GM21528 (cell line): ENCODE measurements around the gene TEAD1.

ENCODE experiments used
- ATAC-seq: cut with Tn5 transposase; IDR thresholded peaks from one replicate; pipeline ENCODE4 v1.9.1; 2021; ENCODE audit warnings: mild to moderate bottlenecking, moderate library complexity; ENCODE audit not compliant: unreplicated experiment, low FRiP score

The TEAD1 gene

GRCh38 chr11:12731841-12732336, 57.7 kb downstream of the TEAD1 start:
- no peak for ATAC-seq

DNA sequence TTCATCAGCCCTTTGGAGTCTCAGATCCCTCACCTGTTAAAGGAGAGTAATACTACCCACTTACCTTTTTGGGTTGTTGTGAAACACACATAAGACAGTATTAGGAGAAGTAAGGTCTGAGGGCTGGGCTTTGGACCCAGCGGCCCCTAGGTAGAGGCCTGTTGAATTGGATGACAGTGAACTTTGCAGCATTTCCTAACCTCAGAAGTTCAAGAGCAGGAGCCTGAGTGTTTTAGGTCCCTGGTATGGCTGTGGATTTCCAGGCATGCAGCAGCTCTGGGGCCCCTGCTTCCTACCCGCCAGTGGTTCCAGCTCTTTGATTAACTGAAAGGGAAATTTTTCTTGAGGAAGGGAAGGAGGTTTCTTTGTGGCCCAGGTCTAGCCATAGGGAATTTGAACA, 58.9 kb downstream of the TEAD1 start:
- no peak for ATAC-seq

GRCh38 chr11:12734625-12735024, 60.4 kb downstream of the TEAD1 start:
- ATAC-seq, result no peak

DNA sequence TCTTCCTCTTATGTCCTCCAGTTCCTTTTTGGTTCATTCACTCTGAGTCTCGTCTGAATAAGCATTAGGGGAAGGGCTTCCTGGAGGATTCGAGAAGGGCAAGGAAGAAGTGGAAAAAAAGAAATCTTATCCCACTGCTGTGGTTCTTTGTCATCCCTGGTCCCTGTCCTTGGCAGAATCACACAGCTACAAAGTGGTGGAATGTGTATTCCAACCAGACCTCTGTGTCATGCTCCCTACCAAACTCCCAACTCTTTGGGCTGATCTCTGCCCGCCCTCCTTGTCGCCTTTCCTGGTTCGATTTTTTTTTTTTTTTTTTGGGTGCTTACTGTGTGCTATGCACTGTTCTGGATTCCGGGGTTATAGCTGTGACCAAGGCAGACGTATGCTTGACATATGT, 61.0 kb downstream of the TEAD1 start:
- no peak for ATAC-seq

DNA sequence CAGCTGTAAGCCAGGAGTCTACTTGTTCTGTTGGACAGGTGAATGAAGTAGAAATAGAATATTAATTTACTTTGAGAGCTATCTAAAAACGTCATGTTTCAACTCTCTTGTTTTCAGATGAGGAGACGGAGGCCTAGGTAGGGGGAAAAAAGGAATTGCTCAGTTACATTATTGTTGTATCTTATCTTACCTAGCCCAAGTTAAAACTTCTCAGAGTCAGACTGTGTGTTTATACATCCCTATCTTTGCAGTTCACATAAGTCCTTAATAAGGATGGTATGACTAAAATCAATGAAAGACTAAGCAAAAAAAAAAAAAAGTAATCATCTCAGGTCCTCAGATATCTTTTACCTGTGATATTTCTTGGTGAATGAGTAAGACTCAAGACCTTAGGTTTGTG, 62.8 kb downstream of the TEAD1 start:
- ATAC-seq, result no peak

DNA sequence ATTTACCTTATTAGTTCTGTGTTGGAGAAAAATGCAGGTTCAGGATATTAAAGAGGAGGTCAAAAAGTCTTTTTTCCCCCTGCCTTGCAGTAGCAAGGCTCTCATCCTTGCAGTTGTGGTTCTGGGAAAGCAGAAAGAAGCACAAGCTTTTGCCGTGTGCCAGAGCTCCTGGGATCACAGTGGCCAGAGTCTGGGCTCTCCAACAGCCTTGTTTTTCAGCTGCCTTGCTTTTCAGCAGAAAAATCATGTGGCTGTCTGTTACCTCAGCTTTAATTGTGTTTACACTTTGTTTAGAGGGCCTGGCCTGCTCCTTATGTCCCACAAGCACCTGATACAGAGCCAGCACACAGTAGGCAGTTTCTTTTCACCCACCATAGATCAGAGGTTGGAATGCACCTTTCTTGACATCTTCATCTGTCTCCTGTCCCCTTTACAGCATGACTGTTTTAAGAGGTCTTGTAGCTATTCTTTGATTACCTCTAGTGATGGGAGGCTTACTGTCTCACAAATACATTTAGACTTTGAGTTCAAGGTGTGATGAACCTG, 67.5 kb downstream of the TEAD1 start:
- no peak for ATAC-seq

DNA sequence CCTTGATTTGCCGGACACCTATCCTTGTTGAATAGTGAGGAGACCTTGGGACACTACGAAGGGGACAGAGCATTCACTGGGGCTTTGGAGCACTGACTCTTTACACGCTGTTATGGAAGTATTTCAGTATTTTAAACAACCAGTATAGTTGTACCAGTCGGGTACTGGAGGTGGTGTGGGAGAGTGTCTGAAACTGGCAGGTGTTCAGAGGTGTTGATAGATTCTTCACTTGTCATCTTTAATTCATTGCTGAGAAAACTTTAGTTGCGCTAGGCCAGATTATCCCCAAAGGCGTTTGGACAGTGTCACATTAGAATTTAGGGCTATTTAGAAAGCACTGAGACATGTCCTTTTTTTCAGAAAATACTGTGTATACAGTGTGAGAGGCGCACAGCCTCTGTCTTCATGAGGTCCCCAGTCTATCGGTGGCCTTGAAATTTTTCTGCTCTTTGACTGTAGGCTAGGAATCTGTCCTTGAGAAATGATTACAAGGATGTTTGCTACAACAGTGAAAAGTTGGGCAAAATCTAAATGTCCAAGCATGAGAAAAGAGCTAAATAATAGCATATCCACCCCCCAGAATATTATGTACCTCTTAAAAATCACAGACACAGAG, 69.7 kb downstream of the TEAD1 start:
- ATAC-seq, result no peak

GRCh38 chr11:12744826-12745502, 70.7 kb downstream of the TEAD1 start:
- no peak for ATAC-seq

DNA sequence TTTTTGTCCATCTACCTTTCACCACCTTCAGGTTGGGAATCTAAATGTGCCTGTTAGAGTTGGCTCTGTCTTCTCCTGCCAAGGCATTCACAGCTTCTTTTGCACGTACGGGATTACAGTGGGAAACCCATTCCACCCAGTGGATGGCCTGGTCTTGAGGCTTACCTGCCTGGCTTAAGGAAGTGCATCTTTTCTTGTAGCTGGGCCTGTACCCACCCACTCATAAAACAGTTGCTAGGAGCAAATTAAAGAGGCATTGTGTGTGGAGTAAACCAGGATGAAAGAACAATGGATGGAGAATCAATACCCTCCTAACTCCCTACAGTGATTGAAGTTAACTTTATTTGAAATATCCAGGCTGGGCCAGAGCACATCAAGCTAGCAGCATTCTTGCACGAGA, 71.6 kb downstream of the TEAD1 start:
- no peak for ATAC-seq

GRCh38 chr11:12746593-12747097, 72.4 kb downstream of the TEAD1 start:
- ATAC-seq, result no peak

DNA sequence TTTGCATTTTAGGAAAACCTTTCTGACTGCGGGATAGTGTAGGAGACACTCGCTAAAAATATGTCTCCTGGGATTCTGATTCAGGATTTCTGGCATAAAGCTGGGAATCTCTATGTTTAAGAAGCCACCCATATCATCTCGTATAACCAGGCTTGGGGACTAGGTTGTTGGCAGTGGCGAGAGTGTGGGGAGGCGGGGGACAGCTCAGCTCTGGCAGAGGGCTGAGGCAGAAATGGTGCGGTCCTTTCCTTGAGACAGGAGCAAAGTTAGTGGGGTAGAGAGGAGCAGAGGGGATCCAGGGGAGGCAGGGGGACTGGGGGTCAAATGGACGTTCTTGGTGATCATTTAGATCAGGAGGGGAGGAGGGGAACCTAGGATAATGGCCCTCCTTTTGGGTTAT, 74.3 kb downstream of the TEAD1 start:
- ATAC-seq, result no peak

- no peak for ATAC-seq
Measured at GRCh38 chr11:12749442-12749841, 75.2 kb downstream of the TEAD1 start.

- ATAC-seq, result no peak
Measured at GRCh38 chr11:12750181-12750580, 76.0 kb downstream of the TEAD1 start.

DNA sequence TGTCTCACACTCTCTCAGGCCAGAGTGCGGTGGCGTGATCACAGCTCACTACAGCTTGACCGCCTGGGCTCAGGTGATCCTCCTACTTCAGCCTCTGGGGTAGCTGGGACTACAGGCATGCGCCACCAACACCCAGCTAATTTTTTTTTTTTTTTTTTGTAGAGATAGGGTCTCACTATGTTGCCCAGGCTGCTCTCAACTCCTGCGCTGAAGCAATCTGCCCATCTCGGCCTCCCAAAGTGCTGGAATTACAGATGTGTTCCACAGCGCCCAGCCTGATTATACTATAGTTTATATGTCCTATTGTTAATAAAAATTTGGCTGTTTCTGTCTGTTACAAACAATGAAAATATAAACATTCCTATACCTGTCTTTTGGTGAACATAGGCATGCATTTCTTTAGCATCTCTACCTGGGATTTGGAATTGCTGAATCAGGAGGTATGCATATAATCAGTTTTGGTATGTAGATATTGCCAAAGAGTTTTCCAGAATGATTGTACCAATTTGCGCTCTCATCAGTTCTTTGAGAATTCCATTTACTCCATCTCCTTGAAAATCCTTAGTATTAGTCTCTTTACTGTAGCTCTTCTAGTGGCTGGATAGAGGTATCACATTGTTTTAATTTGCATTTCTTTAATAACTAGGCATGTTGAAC, 78.8 kb downstream of the TEAD1 start:
- ATAC-seq, result no peak

DNA sequence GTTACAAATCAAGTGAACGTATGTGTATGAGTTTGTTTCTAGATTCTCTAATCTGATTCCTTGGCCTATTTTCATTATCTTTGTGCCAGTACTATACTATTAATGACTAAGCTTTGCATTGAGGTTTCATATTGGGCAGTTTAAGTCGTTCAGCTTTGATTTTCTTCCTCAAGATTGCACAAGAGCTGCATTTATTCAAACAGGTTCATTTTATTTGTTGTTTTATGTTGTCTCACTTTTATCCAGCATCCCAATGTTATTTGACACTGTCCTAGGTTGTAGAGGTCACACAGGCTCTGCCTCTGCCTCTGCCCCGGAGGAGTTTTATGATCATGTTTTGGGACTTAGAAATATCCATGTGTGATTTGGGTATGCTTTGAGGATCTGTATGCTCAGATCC, 79.8 kb downstream of the TEAD1 start:
- no peak for ATAC-seq

DNA sequence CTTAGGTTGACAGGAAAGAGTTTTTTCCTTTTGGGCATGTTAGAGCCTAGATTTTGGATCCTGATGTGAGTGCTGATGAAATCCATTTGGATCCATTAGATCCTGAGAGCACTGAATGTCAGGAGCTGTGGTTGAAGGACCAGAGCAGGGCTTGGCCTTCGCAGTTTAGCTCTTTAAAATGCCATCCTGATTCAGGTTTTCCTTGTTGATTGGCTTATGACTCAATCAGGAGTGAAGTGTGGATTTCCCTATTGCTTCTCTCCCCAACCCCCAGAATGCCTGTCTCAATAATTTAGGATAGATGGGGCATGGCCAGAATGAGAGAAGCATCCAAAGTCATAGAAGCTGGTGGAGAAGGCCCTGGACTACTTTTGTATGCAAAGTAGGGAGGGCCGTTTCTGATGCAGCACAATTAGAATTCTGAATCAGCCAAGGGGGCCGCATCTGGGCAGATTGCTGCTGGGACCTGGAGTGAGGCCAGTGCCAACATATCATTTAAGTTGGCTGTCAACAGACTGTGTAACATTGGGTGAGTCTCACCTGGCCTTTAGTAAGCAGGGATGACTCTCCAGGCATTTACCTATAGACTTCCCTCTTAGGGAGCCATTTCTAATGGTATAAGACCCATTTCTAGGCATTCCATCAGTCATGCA, 80.5 kb downstream of the TEAD1 start:
- no peak for ATAC-seq

GRCh38 chr11:12755510-12756453, 81.6 kb downstream of the TEAD1 start:
- no peak for ATAC-seq

DNA sequence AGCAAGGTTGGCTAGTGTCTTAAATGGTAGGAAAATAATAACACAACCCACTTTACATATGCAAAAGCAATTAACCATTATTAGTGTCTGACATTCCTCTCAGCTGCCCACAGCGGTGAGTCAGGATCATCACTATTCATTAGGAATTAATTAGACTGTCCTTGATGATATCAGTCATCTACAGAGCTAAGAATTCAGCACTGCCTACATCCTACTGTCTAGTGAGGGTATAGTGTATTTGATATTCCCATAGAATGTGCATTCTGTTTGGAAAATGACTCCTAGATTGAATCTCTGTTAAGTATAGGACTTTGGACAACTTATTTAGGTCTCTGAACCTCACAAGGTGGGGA, 82.2 kb downstream of the TEAD1 start:
- no peak for ATAC-seq

DNA sequence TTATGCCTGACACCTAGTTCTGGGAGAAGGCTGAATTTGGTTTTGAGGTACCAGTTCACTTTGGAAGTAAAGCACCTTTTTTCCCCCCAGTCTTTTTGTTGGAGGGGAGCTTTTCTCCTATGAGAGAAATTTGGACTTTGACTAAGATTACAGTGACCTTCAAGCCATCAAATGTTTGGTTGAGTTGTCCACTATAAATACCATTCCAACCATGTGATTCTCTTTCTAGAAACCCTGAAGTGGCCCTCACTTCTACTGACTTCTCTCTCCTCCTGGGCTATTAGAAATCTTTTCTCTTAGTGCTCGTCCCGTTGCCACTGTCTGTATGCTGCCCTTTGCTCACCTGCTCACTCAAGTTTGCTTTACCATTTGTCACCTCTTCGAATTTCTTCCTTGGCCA, 82.6 kb downstream of the TEAD1 start:
- no peak for ATAC-seq

DNA sequence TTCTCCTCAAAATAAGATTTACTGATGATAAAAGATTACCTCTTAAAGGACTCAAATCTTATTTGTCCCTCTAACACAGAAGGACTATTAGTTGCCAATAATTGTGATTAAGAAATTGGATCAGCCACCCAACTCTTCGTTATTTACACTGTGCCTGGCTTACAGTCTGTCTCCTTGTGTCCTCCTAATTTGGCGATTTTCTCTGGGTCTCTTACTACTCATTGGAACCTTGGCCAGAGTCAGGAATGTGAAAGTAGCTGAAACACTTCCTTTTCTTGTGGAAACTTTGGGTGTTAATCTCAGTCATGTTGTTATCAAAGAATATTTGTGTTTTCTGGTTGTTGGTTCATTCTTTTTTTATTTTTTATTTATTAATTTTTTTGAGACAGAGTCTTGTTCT, 83.2 kb downstream of the TEAD1 start:
- no peak for ATAC-seq
